Stimulated activated CD4-positive, alpha-beta T cell treated with anti-CD3 and anti-CD28 coated beads, Interleukin-4, amount 100 ng/mL, for 48 hours (primary cell): ENCODE data around the gene PCED1A.

ENCODE experiments used
- DNase-seq, 2 donors: peaks; one replicate each; pipeline ENCODE4 v3.0.0-alpha.2; 2020; ENCODE audit warnings: low read depth in 2 of 2

The PCED1A gene

DNA sequence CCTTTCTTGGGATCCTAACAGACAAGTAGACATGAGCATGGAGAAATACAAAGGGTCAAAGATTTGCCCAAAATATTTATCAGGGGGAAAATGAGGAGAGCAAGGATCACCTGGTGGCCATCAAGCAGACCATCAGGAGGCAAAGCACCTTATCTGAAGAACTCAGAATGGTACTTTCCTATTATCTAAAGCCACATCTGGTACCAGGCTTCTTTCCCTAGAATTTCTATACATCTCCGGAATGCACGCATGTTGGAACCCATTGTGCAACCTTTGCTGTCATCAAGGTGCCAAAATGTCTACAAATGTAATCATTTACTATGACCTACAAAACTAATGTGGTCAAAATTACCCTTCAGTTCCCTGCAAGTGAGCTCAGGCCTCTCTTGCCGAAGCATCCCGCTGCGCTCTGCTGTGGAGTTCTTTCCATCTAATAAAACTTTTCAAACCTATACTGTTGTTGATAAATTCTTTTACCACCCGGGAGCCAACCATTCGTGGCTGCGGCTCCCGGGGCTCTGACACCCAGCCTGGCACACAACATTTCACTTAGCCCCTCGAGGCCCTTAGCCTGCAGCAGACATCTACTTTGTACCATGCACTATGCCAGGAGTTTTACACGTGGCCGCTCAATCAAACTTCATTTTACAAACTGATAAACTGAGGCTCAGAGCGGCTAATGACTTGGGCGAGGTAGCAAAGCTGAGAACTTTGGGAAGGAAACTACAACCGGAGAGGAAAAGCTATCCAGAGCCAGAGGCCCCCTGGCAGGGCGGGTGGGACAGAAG lies 36.2 kb downstream of the PCED1A start:
- DNase-seq: no peak

- DNase-seq: no peak
Measured at GRCh38 chr20:2801286-2801728, 39.1 kb downstream of the PCED1A start.

GRCh38 chr20:2800521-2801285 lies 39.8 kb downstream of the PCED1A start, which contains the start of gene CPXM1:
Gene CPXM1 (minus strand): TSS chr20:2800627. CDS start chr20:2800572, 55 bp downstream.
- DNase-seq: peak in 1 of 2 donors; percentile 9

- no peak for DNase-seq
Measured at GRCh38 chr20:2799688-2800520, 40.6 kb downstream of the PCED1A start.

DNA sequence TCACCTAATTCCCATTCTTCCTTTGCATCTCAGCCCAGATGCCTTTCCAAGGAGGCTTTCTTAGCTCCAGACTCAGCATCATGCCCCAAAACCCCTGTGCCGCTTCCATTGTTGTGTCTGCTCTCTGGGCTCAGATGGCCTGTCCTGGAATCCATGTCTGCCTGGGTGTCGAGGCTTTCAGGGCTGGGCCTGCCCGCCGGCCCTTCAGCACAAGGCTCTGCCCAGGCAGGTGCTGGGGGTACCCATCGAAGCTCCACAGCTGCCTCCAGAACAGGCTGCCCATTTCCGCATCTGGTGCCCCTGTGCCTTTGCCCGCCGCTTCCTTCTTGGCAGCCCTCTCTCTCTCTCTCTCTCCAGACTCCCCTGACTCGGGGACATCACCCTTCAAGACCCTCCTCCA lies 41.2 kb downstream of the PCED1A start:
- DNase-seq: no peak

DNA sequence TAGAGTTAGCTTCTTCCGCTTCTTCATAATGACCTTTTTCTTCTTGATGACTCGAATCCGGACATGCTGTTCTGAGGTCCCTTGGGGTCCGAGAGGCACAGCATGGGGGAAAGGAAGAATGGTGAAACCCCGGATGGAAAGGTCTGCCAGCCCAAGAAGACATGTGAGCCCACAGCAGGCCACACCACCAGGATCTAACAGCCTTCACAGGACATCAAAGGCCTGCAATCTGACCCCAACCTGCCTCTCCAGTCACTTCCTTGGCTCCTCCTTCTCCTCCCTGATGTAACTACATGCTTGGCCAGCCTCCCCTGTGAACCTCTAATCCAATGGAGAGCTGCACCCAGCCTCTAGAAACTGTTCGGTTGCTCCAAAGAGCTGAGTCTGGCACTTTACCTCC lies 41.6 kb downstream of the PCED1A start:
- DNase-seq: no peak

- no peak for DNase-seq
Measured at GRCh38 chr20:2798095-2798805, 42.2 kb downstream of the PCED1A start.

GRCh38 chr20:2797136-2797983 lies 43.1 kb downstream of the PCED1A start:
- no peak for DNase-seq

GRCh38 chr20:2796011-2796660 lies 44.3 kb downstream of the PCED1A start:
- no peak for DNase-seq

DNA sequence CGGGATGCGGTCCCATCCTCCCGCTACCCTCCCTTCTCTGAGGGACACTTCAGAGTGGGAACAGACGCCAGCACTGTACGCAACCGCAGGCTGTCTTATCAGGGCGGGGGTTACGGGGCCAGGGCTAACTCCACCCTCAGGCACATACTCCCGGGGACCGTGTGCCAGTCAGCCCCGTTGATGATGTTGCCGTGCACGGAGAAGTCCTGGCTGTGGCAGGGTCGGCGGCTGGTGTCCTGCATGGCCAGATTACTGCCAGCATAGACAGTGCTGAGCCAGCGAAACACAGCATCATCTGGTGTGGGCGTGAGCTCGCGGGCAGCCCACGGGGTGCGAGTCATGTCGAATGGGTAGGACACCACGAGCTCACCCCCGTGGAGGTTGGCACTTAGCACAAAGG lies 45.0 kb downstream of the PCED1A start:
- DNase-seq: no peak

GRCh38 chr20:2794866-2795447 lies 45.5 kb downstream of the PCED1A start:
- no peak for DNase-seq

DNA sequence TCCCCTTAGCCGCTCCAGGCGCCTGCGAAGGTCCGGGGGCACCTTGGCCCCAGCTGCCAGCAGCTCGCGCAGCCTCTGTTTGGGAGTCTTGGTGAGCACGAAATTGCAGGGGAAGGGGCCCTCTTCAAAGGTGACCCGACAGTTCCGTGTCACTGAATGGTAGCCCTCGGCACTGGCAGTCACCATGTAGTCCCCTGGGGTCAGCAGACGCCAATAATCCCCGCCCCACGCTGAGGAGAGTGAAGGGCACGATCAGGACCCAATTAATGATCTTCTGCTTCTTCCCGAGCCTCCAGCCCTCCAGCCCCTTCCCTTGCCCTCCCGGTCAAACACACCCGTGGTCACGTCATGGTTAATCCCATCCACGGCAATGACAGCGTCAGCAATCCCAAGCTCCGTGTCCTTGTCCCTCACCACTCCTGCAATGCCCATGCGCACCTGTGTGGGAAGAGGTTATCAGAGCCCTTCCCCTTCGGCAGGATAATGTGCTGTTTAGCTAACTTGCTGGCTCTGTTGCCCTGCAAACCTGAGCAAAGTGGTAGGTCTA lies 46.2 kb downstream of the PCED1A start:
- no peak for DNase-seq

- no peak for DNase-seq
Measured at GRCh38 chr20:2793471-2793870, 47.0 kb downstream of the PCED1A start.
